Right cardiac atrium (tissue), 5 donors: ENCODE data around the gene CFAP68. TPM values are rescaled to one million over a fixed set of nuclear protein-coding genes. Genes with fewer than 3 reads are reported as not detected.

Source experiments
- ATAC-seq, 2 donors: fragments of 200-7000 bp; cut with Tn5 transposase; one replicate each; pipeline versions ENCODE4 v1.8.0 to v1.9.1; 2020; ENCODE audit warnings: moderate library complexity in 2 of 2, mild to moderate bottlenecking in 1 of 2
- DNase-seq, 3 donors: peaks; one replicate each; pipeline ENCODE4 v3.0.0-alpha.2; 2020
- H3K27ac ChIP-seq: one replicate; pipeline ENCODE4 v1.5.1; 2013; ENCODE audit warnings: mild to moderate bottlenecking, low read length, control low read depth, moderate library complexity
- H3K27me3 ChIP-seq: one replicate; pipeline ENCODE4 v1.6.1; 2013; ENCODE audit not compliant: control insufficient read depth, insufficient read depth
- H3K4me1 ChIP-seq: one replicate; pipeline ENCODE4 v1.6.1; 2013; ENCODE audit warnings: low read length; ENCODE audit not compliant: control insufficient read depth, insufficient read depth
- H3K4me3 ChIP-seq: one replicate; pipeline ENCODE4 v1.5.1; 2013; ENCODE audit warnings: low read length, control low read depth
- H3K9me3 ChIP-seq: one replicate; pipeline ENCODE4 v1.6.1; 2013; ENCODE audit warnings: low read length; ENCODE audit not compliant: control insufficient read depth
- WGBS: extraction: QIAGEN DNeasy Blood & Tissue Kit; methylation state at CpG from one replicate; pipeline ENCODE4 v1.1.7; 2013; 5-methylcytosine and 5-hydroxymethylcytosine counted together
- intact Hi-C, 4 donors: fragments of 100-400 bp; cut with DNase I; formaldehyde crosslinking; loops; one replicate each; pipeline versions ENCODE4 v1.11.0 to v1.14.0; 2022 to 2023
- polyA plus RNA-seq: library from polyadenylated mRNA; stranded (reverse); fragments of 200-250 nt; gene quantifications from one replicate; pipeline ENCODE4 v1.2.3, GENCODE V29; 2013
- total RNA-seq, 4 donors: library from RNA; stranded (reverse); fragmentation: NEBNext Ultra II Directional; extraction: Animal tissue kit (Norgen Biotek cat#: 25700); gene quantifications; one replicate each; pipeline ENCODE4 v1.2.1, GENCODE V29; 2021
- donor health status: healthy with polysubstance abuse.
- donor health status: DM: no; HTN: yes; CAD: no.
- donor health status: DM: no; HTN: no; CAD: no.
- donor health status: DM: no; HTN: yes; CAD: no; lungs with severe emphysema.
- donor health status: DM: yes; HTN: yes; CAD: no.

The CFAP68 gene
- total and polyA plus RNA-seq, 5 donors, result 22.8 to 51.5 (median 35.0) TPM

GRCh38 chr11:111906680-111907079 lies 27.3 kb downstream of the CFAP68 start:
- DNase-seq, result no peak
- no peaks in the 10 kb centered on the region for H3K27me3 ChIP-seq
- H3K4me3 ChIP-seq, result no peak overlapping the region
- H3K9me3 ChIP-seq, result no peaks in the 10 kb centered on the region
- intact Hi-C loops, result no loop called here
- peak in 1 of 2 donors; percentile 11 for ATAC-seq
- H3K27ac ChIP-seq, result no peak overlapping the region
- no peaks in the 10 kb centered on the region for H3K4me1 ChIP-seq
- 86% methylated on average over 1 of the region's 1 CpG for WGBS

GRCh38 chr11:111908639-111909305 lies 29.4 kb downstream of the CFAP68 start:
- DNase-seq, result no peak
- intact Hi-C loops, result no loop called here
- Histone ChIP-seq H3K27ac (peak overlapping the region; percentile 57), H3K27me3 (no peaks in the 10 kb centered on the region), H3K9me3 (no peaks in the 10 kb centered on the region), H3K4me3 (peak overlapping the region; percentile 87), H3K4me1 (no peaks in the 10 kb centered on the region)
- 58% methylated on average over 5 of the region's 5 CpGs for WGBS
- ATAC-seq, result no peak

GRCh38 chr11:111909378-111909777 lies 30.0 kb downstream of the CFAP68 start:
- Histone ChIP-seq H3K4me1 (no peaks in the 10 kb centered on the region), H3K9me3 (no peaks in the 10 kb centered on the region), H3K27ac (peak overlapping the region; percentile 96), H3K4me3 (peak overlapping the region; percentile 87), H3K27me3 (no peaks in the 10 kb centered on the region)
- intact Hi-C loops, result no loop called here
- no peak for ATAC-seq
- 50% methylated on average over 5 of the region's 5 CpGs for WGBS
- DNase-seq, result no peak

GRCh38 chr11:111910676-111911562 lies 31.6 kb downstream of the CFAP68 start:
- H3K27me3 ChIP-seq, result no peaks in the 10 kb centered on the region
- H3K9me3 ChIP-seq, result no peaks in the 10 kb centered on the region
- intact Hi-C loops, result loop anchor here in 1 of 4 donors (5.0 kb wide), 1 partner anchor 34 kb away; the partner anchor contains the start of genes CFAP68 and FDXACB1
- WGBS, result 35% methylated on average over 9 of the region's 9 CpGs
- peak overlapping the region; percentile 96 for H3K27ac ChIP-seq
- peak overlapping the region; percentile 87 for H3K4me3 ChIP-seq
- ATAC-seq, result peak; percentile 8 to 34
- H3K4me1 ChIP-seq, result no peaks in the 10 kb centered on the region
- DNase-seq, result peak in 2 of 3 donors; percentile 64 to 78

GRCh38 chr11:111911563-111912401 lies 32.4 kb downstream of the CFAP68 start, which contains the start of gene CRYAB:
Gene CRYAB (minus strand): TSS chr11:111911770. CDS start chr11:111911724, 46 bp downstream.
- Histone ChIP-seq H3K4me1 (no peaks in the 10 kb centered on the region), H3K4me3 (peak within 1 kb of the TSS; percentile 87), H3K9me3 (no peaks in the 10 kb centered on the region), H3K27ac (peak within 1 kb of the TSS; percentile 96), H3K27me3 (no peaks in the 10 kb centered on the region)
- 23% methylated on average over 17 of the region's 17 CpGs for WGBS
- ATAC-seq, result peak; percentile 85 to 87
- intact Hi-C loops, result loop anchor here in 1 of 4 donors (5.0 kb wide), 1 partner anchor 34 kb away; the partner anchor contains the start of genes CFAP68 and FDXACB1
- peak; percentile 91 to 96 (median 95) for DNase-seq

GRCh38 chr11:111912535-111912934 lies 33.2 kb downstream of the CFAP68 start, which contains the start of gene HSPB2:
Gene HSPB2 (plus strand): TSS chr11:111912734. CDS start chr11:111912830, 96 bp downstream.
- H3K4me3 ChIP-seq, result peak within 1 kb of the TSS; percentile 87
- 4% methylated on average over 26 of the region's 26 CpGs for WGBS
- no peaks in the 10 kb centered on the region for H3K9me3 ChIP-seq
- peak within 1 kb of the TSS; percentile 100 for H3K27ac ChIP-seq
- no peaks in the 10 kb centered on the region for H3K4me1 ChIP-seq
- H3K27me3 ChIP-seq, result no peaks in the 10 kb centered on the region
- ATAC-seq, result peak; percentile 23 to 38
- DNase-seq, result peak; percentile 60 to 89 (median 84)
- intact Hi-C loops, result loop anchor here in 1 of 4 donors (5.0 kb wide), 1 partner anchor 35 kb away; the partner anchor contains the start of genes CFAP68 and FDXACB1

DNA sequence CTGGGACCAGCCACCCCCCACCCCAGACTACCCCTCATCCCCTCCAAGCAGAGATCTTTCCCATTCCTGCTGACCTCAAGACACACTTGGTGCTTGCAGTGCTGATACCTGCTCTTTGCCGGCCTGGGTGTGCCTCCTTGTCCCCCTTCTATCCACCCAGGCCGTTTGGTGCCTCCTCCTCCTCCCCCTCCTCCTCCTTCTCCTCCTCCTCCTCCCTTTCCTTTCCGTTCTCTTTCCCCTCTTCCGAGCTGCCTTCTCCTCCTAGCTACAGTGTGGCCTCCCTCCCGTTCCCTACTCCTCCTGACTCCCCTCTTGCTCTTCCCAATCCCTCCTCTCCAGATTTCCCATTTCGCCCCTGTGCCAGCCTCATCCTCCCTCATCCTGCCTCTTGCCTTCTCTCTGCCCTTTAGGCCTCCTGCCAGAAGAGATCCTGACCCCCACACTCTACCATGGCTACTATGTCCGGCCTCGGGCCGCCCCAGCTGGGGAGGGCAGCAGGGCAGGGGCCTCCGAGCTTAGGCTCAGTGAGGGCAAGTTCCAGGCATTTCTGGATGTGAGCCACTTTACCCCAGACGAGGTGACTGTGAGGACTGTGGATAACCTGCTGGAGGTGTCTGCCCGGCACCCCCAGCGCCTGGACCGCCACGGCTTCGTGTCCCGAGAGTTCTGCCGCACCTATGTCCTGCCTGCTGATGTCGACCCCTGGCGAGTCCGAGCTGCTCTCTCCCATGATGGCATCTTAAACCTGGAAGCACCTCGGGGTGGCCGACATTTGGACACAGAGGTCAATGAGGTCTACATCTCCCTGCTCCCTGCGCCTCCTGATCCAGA lies 33.9 kb downstream of the CFAP68 start:
- Histone ChIP-seq H3K27me3 (no peaks in the 10 kb centered on the region), H3K9me3 (no peaks in the 10 kb centered on the region), H3K4me1 (no peaks in the 10 kb centered on the region), H3K27ac (peak overlapping the region; percentile 100), H3K4me3 (peak overlapping the region; percentile 55)
- intact Hi-C loops, result loop anchor here in 1 of 4 donors (5.0 kb wide), 1 partner anchor 36 kb away; the partner anchor contains the start of genes CFAP68 and FDXACB1
- DNase-seq (peak; percentile 40 to 83 (median 75)), ATAC-seq (peak; percentile 19 to 28)
- WGBS, result 25% methylated on average over 24 of the region's 24 CpGs

DNA sequence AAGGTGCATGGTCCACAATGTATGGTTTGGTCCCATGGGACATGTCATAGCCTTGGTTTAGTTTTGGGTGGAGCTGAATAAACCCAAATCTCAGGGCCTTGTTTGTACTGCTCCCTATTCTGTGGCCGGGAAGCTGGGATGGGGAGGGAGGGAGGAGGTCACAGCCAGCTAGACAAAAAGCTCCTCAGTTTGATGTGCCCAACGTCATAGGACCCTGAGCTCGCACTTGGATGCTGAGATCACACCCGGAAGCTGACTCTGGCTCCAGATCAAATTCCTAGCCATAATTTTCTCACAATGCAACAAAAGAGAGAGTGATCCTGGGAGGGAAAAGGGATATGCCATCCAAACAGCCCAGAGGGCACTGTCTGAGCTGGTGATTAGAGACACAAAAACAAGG lies 34.7 kb downstream of the CFAP68 start:
- no peaks in the 10 kb centered on the region for H3K9me3 ChIP-seq
- intact Hi-C loops, result loop anchor here in 1 of 4 donors (5.0 kb wide), 1 partner anchor 37 kb away; the partner anchor contains the start of genes CFAP68 and FDXACB1
- no peaks in the 10 kb centered on the region for H3K27me3 ChIP-seq
- DNase-seq (peak; percentile 80 to 84 (median 80)), ATAC-seq (peak; percentile 49 to 61)
- H3K27ac ChIP-seq, result peak overlapping the region; percentile 100
- WGBS, result 16% methylated on average over 4 of the region's 4 CpGs
- H3K4me1 ChIP-seq, result peaks cover 4% of the 10 kb centered on the region
- H3K4me3 ChIP-seq, result peak overlapping the region; percentile 55

GRCh38 chr11:111916768-111917167 lies 37.4 kb downstream of the CFAP68 start:
- H3K27me3 ChIP-seq, result no peaks in the 10 kb centered on the region
- ATAC-seq (no peak), DNase-seq (no peak)
- H3K9me3 ChIP-seq, result no peaks in the 10 kb centered on the region
- H3K4me1 ChIP-seq, result peaks cover 4% of the 10 kb centered on the region
- no peak overlapping the region for H3K4me3 ChIP-seq
- intact Hi-C loops, result no loop called here
- WGBS, result 96% methylated on average over 1 of the region's 1 CpG
- no peak overlapping the region for H3K27ac ChIP-seq
